K562 (cell line): Measurements from ENCODE around the gene DNMT3L. TPM values are rescaled to one million over a fixed set of nuclear protein-coding genes. Genes with fewer than 3 reads are reported as not detected.

Experiments
- ATAC-seq: fragments of 200-7000 bp; cut with Tn5 transposase; 3 replicates; pipeline ENCODE4 v1.9.1; 2020; ENCODE audit warnings: moderate library complexity
- BruUV-seq: library from RNA; stranded (reverse); fragments of 400-500 nt; replicated peaks from 2 replicates; lab custom pipeline; 2021; lab: Mats Ljungman, UMichigan
- CTCF ChIA-PET: fragments of 300-600 bp; formaldehyde crosslinking; extraction: SDS; loops from one replicate; lab custom pipeline; 2021; ENCODE audit warnings: low intra/inter-chr PET ratio; lab: Yijun Ruan, JAX
- POLR2A ChIA-PET: fragments of 300-600, 350-650 bp; sonication (Branson Sonifier 250); formaldehyde crosslinking; extraction: SDS; loops from one replicate; lab custom pipeline; 2021; ENCODE audit warnings: antibody characterized with exemption, inconsistent platforms; lab: Yijun Ruan, JAX
- DNase-seq, 4 experiments: peaks; one replicate each; pipeline versions ENCODE4 v3.0.0 to v3.0.0-alpha.2; 2011 to 2018; ENCODE audit warnings: low spot score in 3 of 4, mixed read lengths in 3 of 4; ENCODE audit errors: extremely low read depth in 1 of 4
- FAIRE-seq: peaks from 2 replicates; lab custom pipeline; 2011; peaks lifted over from hg19 to GRCh38; lab: Jason Lieb, UNC
- H2AFZ ChIP-seq: 2 replicates; pipeline ENCODE4 v1.6.0; 2011; ENCODE audit warnings: low read depth, low read length, control low read depth, inconsistent platforms
- H3K27ac ChIP-seq: fragments of 200-600 bp; 3 replicates; pipeline ENCODE4 v1.8.0; 2011; ENCODE audit warnings: low read depth, mild to moderate bottlenecking, control low read depth, inconsistent platforms, low read length, moderate library complexity, mixed read lengths; ENCODE audit errors: extremely low read depth
- H3K27me3 ChIP-seq, 2 experiments: fragments of 300-600 bp in 1 of 2; 2 replicates in 1 of 2; 3 replicates in 1 of 2; pipeline versions ENCODE4 v1.6.0 to v1.8.0; 2011; ENCODE audit warnings: inconsistent platforms in 2 of 2, low read length in 2 of 2, mild to moderate bottlenecking in 1 of 2, mixed read lengths in 1 of 2, moderate library complexity in 1 of 2; ENCODE audit not compliant: control insufficient read depth in 2 of 2, insufficient read depth in 2 of 2
- H3K36me3 ChIP-seq: fragments of 300-600 bp; 3 replicates; pipeline ENCODE4 v1.8.0; 2011; ENCODE audit warnings: mild to moderate bottlenecking, low read length, inconsistent platforms; ENCODE audit not compliant: control insufficient read depth, insufficient read depth
- H3K4me1 ChIP-seq, 2 experiments: fragments of 200-600 bp in 1 of 2; replicated peaks in 1 of 2; 2 replicates in 1 of 2; 3 replicates in 1 of 2; pipeline versions ENCODE4 v1.5.1 to v1.8.0; 2011; ENCODE audit warnings: inconsistent platforms in 2 of 2, low read length in 2 of 2, mild to moderate bottlenecking in 1 of 2, mixed read lengths in 1 of 2, moderate library complexity in 1 of 2; ENCODE audit not compliant: control insufficient read depth in 2 of 2, insufficient read depth in 2 of 2
- H3K4me2 ChIP-seq: 2 replicates; pipeline ENCODE4 v1.6.1; 2011; ENCODE audit warnings: low read length, control low read depth, inconsistent platforms, mixed read lengths; ENCODE audit not compliant: insufficient read depth
- H3K4me3 ChIP-seq: fragments of 200-600 bp; sonication (generic), shearing (Covaris generic); 2 replicates; pipeline ENCODE4 v1.5.1; 2016; ENCODE audit warnings: control low read depth, inconsistent platforms
- H3K79me2 ChIP-seq: fragments of 200-600 bp; 3 replicates; pipeline ENCODE4 v1.8.0; 2011; ENCODE audit warnings: low read length, inconsistent platforms; ENCODE audit not compliant: control insufficient read depth, insufficient read depth
- H3K9ac ChIP-seq, 2 experiments: 2 replicates each; pipeline versions ENCODE4 v1.6.0 to v1.6.1; 2011; ENCODE audit warnings: low read depth in 2 of 2, low read length in 2 of 2, control low read depth in 1 of 2, inconsistent platforms in 1 of 2, mild to moderate bottlenecking in 1 of 2, mixed read lengths in 1 of 2; ENCODE audit not compliant: insufficient read depth in 1 of 2
- H3K9me1 ChIP-seq: one replicate; pipeline ENCODE4 v1.6.0; 2011; ENCODE audit warnings: inconsistent platforms, mild to moderate bottlenecking, low read length, moderate library complexity; ENCODE audit not compliant: control insufficient read depth, insufficient read depth
- H3K9me3 ChIP-seq: replicated peaks from 2 replicates; pipeline ENCODE4 v1.5.1; 2011; ENCODE audit warnings: low read depth, low read length, inconsistent platforms; ENCODE audit not compliant: control insufficient read depth, insufficient read depth
- H4K20me1 ChIP-seq: replicated peaks from 2 replicates; pipeline ENCODE4 v1.6.1; 2011; ENCODE audit warnings: low read length, inconsistent platforms, mixed read lengths; ENCODE audit not compliant: control insufficient read depth, insufficient read depth
- CCAR2 ChIP-seq: fragments of 200-400 bp; formaldehyde crosslinking; IDR thresholded peaks from 2 replicates; pipeline ENCODE4 v1.6.1; 2017; ENCODE audit warnings: mild to moderate bottlenecking, low read depth, low read length
- EZH2 ChIP-seq: IDR thresholded peaks from 2 replicates; pipeline ENCODE4 v1.6.1; 2012; ENCODE audit warnings: low read depth, mild to moderate bottlenecking, inconsistent platforms, low read length, borderline replicate concordance
- FOXJ2 ChIP-seq: fragments of 200-800 bp; sonication (Bioruptor generic); IDR thresholded peaks from 2 replicates; pipeline ENCODE4 v1.6.1; 2016; ENCODE audit warnings: missing genetic modification characterization, missing compliant biosample characterization
- LEF1 ChIP-seq: fragments of 450-650 bp; IDR thresholded peaks from 2 replicates; pipeline ENCODE4 v1.6.1; 2016; ENCODE audit warnings: mild to moderate bottlenecking
- SMARCA4 ChIP-seq: fragments of 450-650 bp; IDR thresholded peaks from 2 replicates; pipeline ENCODE4 v1.6.1; 2016
- WGBS: fragments of 100-300 bp; shearing (Covaris generic); methylation state at CpG from one replicate; pipeline ENCODE4 v1.1.6; 2016; ENCODE audit warnings: low coverage, mixed read lengths; ENCODE audit not compliant: insufficient coverage; ENCODE audit errors: missing lambda C conversion rate; 5-methylcytosine and 5-hydroxymethylcytosine counted together
- in situ Hi-C: fragments of 300-500 bp; cut with MboI; formaldehyde crosslinking; loops from 4 replicates; pipeline ENCODE4 v1.15.0; 2018; ENCODE audit warnings: inconsistent platforms, mixed read lengths
- intact Hi-C: fragments of 100-400 bp; cut with micrococcal nuclease; formaldehyde crosslinking; loops from 2 replicates; pipeline ENCODE4 v1.14.2; 2022
- polyA plus RNA-seq, 8 experiments: library from polyadenylated mRNA; depleted of rRNA in 4 of 8; stranded (reverse) in 5 of 8; unstranded in 3 of 8; fragments of >200 nt; fragmentation: Nextera tagmentation in 2 of 8; fragmentation: Illumina TruSeq in 1 of 8; extraction: Ambion mirVana in 2 of 8; extraction: Trizol in 1 of 8; gene quantifications; 2 replicates each; pipeline versions ENCODE4 v1.2.1 to v1.2.3, GENCODE V29; 2011 to 2014; ENCODE audit warnings: inconsistent platforms in 1 of 8, missing spikeins in 1 of 8
- total RNA-seq, 7 experiments: library from RNA; depleted of rRNA in 6 of 7; stranded (reverse); fragments of >200 nt in 6 of 7; fragmentation: Illumina TruSeq in 2 of 7; extraction: Trizol in 2 of 7; gene quantifications; 2 replicates each; pipeline versions ENCODE4 v1.2.1 to v1.2.3, GENCODE V29; 2011 to 2021; ENCODE audit warnings: low replicate concordance in 1 of 7

The DNMT3L gene
- total and polyA plus RNA-seq, 9 of the 15 experiments (the other 6 are each of a cell fraction or from before 2014, with no cell fraction given): 0.08 TPM; not detected in 8

- no TSS peak for BruUV-seq
- Histone ChIP-seq H3K4me2 (no peak overlapping the region), H3K36me3 (no peaks in the 10 kb centered on the region), H3K27me3 (peaks cover 38 to 69% of the 10 kb centered on the region in 2 experiments), H3K9me3 (no peaks in the 10 kb centered on the region), H3K4me1 (peaks cover 0 to 26% of the 10 kb centered on the region in 2 experiments; a peak in 2 of 5 replicates), H2AFZ (no peak overlapping the region), H3K9ac (no peak overlapping the region; a peak in 1 of 4 replicates), H3K27ac (no peak overlapping the region), H3K9me1 (no peaks in the 10 kb centered on the region), H3K79me2 (no peaks in the 10 kb centered on the region), H4K20me1 (peaks cover 6% of the 10 kb centered on the region; the same call in 1 of the 2 replicates), H3K4me3 (no peak overlapping the region)
- no peak for FAIRE-seq
- ChIA-PET POLR2A (interaction anchor here (1.3 kb wide), 1 partner anchor 10 kb away, joined by 6 read pairs; no protein-coding TSS in a partner anchor), CTCF (no interaction called here)
- 0 out of 2 replicates have a peak, but pooled peaks have one; percentile 36 for TF ChIP-seq EZH2
- TF ChIP-seq SMARCA4: no peak
- intact Hi-C loops: no loop called here
- no peak; the same call in 2 of the 3 replicates for ATAC-seq
- no peak for DNase-seq
- in situ Hi-C loops: no loop called here
- 8% methylated on average over 34 of the region's 34 CpGs for WGBS
These were observed 3.5 kb downstream of the DNMT3L start for GRCh38 chr21:44258056-44258725.

GRCh38 chr21:44255511-44255981 is 6.2 kb downstream of the DNMT3L start:
- no peak for TF ChIP-seq FOXJ2 (tag)
- no peak for TF ChIP-seq CCAR2
- no peak for TF ChIP-seq LEF1
- no peaks in the 10 kb centered on the region for H3K36me3 ChIP-seq
- no peaks in the 10 kb centered on the region for H3K9me1 ChIP-seq
- ATAC-seq (0 out of 3 replicates have a peak, but pooled peaks have one; percentile 21), DNase-seq (peak in 1 of 4 experiments; percentile 10), FAIRE-seq (no peak)
- H3K4me1 ChIP-seq: peaks cover 0 to 12% of the 10 kb centered on the region in 2 experiments; a peak in 2 of 5 replicates
- no peak overlapping the region for H3K4me3 ChIP-seq
- no peaks in the 10 kb centered on the region for H3K9me3 ChIP-seq
- H3K9ac ChIP-seq: peak overlapping the region in 1 of 2 experiments; percentile 50; a peak in 1 of 4 replicates
- in situ Hi-C loops: no loop called here
- POLR2A ChIA-PET: no interaction called here
- no peaks in the 10 kb centered on the region; the same call in 1 of the 2 replicates for H4K20me1 ChIP-seq
- WGBS: 10% methylated on average over 11 of the region's 11 CpGs
- no peak overlapping the region for H3K4me2 ChIP-seq
- H3K79me2 ChIP-seq: no peaks in the 10 kb centered on the region
- intact Hi-C loops: no loop called here
- H2AFZ ChIP-seq: no peak overlapping the region
- no TSS peak for BruUV-seq
- H3K27ac ChIP-seq: no peak overlapping the region
- H3K27me3 ChIP-seq: peaks cover 36 to 59% of the 10 kb centered on the region in 2 experiments
- CTCF ChIA-PET: no interaction called here
